Measurements from ENCODE around the gene MYH3.

DNA sequence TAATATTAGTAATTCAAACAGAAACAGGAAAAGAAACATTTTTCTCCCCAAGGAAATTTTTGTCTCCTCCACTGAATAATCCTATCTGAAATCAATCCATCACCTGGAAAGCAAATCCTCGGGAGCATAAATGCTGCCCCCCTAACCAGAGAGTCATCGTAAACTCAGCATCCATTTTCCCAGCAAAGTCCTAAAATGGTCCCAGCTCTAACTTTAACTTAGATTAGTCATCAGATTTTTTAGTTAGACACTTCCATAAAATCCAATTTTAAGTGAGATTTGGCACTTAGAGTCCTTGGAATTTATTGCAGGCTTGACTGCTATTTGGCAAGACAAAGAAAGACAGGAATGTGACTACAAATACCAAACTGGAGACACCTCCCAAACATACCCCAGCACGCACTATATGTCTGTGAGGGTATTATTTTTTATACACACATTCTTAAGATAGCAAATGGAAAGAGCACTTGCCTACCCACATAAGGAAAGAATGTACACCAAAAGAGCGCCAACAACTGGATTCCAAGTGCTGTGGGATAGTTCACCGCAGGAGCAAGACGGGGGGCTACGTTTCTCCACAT lies 24.8 kb upstream of the MYH3 start:
- TF ChIP-seq, protein P1, sequence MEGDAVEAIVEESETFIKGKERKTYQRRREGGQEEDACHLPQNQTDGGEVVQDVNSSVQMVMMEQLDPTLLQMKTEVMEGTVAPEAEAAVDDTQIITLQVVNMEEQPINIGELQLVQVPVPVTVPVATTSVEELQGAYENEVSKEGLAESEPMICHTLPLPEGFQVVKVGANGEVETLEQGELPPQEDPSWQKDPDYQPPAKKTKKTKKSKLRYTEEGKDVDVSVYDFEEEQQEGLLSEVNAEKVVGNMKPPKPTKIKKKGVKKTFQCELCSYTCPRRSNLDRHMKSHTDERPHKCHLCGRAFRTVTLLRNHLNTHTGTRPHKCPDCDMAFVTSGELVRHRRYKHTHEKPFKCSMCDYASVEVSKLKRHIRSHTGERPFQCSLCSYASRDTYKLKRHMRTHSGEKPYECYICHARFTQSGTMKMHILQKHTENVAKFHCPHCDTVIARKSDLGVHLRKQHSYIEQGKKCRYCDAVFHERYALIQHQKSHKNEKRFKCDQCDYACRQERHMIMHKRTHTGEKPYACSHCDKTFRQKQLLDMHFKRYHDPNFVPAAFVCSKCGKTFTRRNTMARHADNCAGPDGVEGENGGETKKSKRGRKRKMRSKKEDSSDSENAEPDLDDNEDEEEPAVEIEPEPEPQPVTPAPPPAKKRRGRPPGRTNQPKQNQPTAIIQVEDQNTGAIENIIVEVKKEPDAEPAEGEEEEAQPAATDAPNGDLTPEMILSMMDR (conservative IDR thresholded peaks at IDR 0.05; ENCODE audit: low read depth, low read length) = no peak
- no peak for TF ChIP-seq EZH2 (IDR thresholded peaks at IDR 0.05; ENCODE audit: low read length, unreplicated experiment)
- no peak for TF ChIP-seq EZH2phosphoT487 (IDR thresholded peaks at IDR 0.05; ENCODE audit: borderline replicate concordance, low read length)
